ENCODE data around the gene HSPH1. TPM values are rescaled to one million over a fixed set of nuclear protein-coding genes. Genes with fewer than 3 reads are reported as not detected.

The HSPH1 gene
- total and polyA plus RNA-seq, 2 of the 13 experiments (the other 11 are each of a cell fraction or from before 2014, with no cell fraction given) = 13.0 to 62.9 TPM

DNA sequence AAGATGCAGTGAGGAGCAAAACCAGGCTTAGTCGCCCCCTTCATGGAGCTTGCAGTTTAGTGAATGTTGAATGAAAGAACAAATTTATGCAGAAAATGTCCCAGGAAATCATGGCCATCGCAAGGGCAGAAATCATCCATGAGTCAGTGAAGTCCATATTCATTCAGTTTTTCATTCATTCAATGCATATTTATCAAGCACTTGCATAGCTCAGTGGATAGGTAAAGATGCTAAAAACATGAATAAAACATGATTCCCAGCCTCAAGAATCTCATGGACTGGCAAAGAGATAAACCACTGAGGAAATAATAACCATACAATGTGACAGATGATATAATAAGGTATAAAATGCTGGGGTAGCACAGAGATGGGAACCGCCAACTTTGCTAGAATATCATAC, 58.8 kb downstream of the HSPH1 start:
- in situ Hi-C loops (cut with HindIII; ENCODE audit: extremely low pct_ligation_motif_present, low pct_unique_long_range_greater_than_20kb) = no loop called here
- no peak overlapping the region for H3K27ac ChIP-seq (ENCODE audit: extremely low read length, insufficient read depth, low read length)
- no peaks in the 10 kb centered on the region for H3K4me1 ChIP-seq (ENCODE audit: insufficient read depth, low read length)
- peaks cover 0 to 5% of the 10 kb centered on the region in 2 experiments; a peak in 2 of 5 replicates for H3K27me3 ChIP-seq (ENCODE audit: control insufficient read depth in 1 of 2, insufficient read depth in 2 of 2, low read length in 2 of 2)
- H3K36me3 ChIP-seq (replicated peaks in 1 of 2; ENCODE audit: control insufficient read depth in 1 of 2, insufficient read depth in 2 of 2, low read length in 2 of 2) = no peaks in the 10 kb centered on the region
- no peak overlapping the region for H3K4me2 ChIP-seq (ENCODE audit: low read depth, low read length)
- H2AFZ ChIP-seq (ENCODE audit: low read length) = no peak overlapping the region
- no peaks in the 10 kb centered on the region for H4K20me1 ChIP-seq (ENCODE audit: insufficient read depth, low read length)
- 21% methylated on average over 3 of the region's 3 CpGs for WGBS (ENCODE audit: low lambda C conversion rate)
- ChIA-PET POLR2A (no interaction called here), CTCF (ENCODE audit: low intra/inter-chr PET ratio, low total read pairs) (no interaction called here)
- DNase-seq (ENCODE audit: low spot score) = no peak
- H3K4me3 ChIP-seq (replicated peaks in 1 of 3; ENCODE audit: insufficient read depth in 1 of 3, low read depth in 2 of 3, low read length in 3 of 3) = no peak overlapping the region
- no peaks in the 10 kb centered on the region for H3K79me2 ChIP-seq (ENCODE audit: insufficient read depth, low read length)
- BruUV-seq (replicated peaks) = no TSS peak
- no peak for FAIRE-seq
- ATAC-seq = no peak
- H3K9me3 ChIP-seq (ENCODE audit: low read length) = no peaks in the 10 kb centered on the region
- intact Hi-C loops (cut with micrococcal nuclease; ENCODE audit: unreplicated experiment) = no loop called here
- no peak overlapping the region for H3K9ac ChIP-seq (ENCODE audit: insufficient read depth, low read depth, low read length)
- TF ChIP-seq, protein P1, sequence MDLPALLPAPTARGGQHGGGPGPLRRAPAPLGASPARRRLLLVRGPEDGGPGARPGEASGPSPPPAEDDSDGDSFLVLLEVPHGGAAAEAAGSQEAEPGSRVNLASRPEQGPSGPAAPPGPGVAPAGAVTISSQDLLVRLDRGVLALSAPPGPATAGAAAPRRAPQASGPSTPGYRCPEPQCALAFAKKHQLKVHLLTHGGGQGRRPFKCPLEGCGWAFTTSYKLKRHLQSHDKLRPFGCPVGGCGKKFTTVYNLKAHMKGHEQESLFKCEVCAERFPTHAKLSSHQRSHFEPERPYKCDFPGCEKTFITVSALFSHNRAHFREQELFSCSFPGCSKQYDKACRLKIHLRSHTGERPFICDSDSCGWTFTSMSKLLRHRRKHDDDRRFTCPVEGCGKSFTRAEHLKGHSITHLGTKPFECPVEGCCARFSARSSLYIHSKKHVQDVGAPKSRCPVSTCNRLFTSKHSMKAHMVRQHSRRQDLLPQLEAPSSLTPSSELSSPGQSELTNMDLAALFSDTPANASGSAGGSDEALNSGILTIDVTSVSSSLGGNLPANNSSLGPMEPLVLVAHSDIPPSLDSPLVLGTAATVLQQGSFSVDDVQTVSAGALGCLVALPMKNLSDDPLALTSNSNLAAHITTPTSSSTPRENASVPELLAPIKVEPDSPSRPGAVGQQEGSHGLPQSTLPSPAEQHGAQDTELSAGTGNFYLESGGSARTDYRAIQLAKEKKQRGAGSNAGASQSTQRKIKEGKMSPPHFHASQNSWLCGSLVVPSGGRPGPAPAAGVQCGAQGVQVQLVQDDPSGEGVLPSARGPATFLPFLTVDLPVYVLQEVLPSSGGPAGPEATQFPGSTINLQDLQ (CRISPR knock-in tag; IDR thresholded peaks at IDR 0.05) = no peak
- no peak for TF ChIP-seq ZBTB46 (CRISPR knock-in tag; IDR thresholded peaks at IDR 0.05; ENCODE audit: borderline replicate concordance)
- TF ChIP-seq, protein P2, sequence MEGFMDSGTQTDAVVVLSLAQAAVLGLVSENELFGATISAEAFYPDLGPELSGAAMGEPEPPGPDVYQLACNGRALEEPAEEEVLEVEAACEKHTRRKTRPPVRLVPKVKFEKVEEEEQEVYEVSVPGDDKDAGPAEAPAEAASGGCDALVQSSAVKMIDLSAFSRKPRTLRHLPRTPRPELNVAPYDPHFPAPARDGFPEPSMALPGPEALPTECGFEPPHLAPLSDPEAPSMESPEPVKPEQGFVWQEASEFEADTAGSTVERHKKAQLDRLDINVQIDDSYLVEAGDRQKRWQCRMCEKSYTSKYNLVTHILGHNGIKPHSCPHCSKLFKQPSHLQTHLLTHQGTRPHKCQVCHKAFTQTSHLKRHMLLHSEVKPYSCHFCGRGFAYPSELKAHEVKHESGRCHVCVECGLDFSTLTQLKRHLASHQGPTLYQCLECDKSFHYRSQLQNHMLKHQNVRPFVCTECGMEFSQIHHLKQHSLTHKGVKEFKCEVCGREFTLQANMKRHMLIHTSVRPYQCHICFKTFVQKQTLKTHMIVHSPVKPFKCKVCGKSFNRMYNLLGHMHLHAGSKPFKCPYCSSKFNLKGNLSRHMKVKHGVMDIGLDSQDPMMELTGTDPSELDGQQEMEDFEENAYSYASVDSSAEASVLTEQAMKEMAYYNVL (CRISPR knock-in tag; IDR thresholded peaks at IDR 0.05; ENCODE audit: borderline replicate concordance) = no peak
- no peak for TF ChIP-seq HOXD1 (CRISPR knock-in tag; IDR thresholded peaks at IDR 0.05)
- TF ChIP-seq ELF1 (CRISPR knock-in tag; IDR thresholded peaks at IDR 0.05) = no peak
- TF ChIP-seq ISX (CRISPR knock-in tag; conservative IDR thresholded peaks at IDR 0.05) = no peak
- no peak for TF ChIP-seq ZNF350 (CRISPR knock-in tag; IDR thresholded peaks at IDR 0.05; ENCODE audit: borderline replicate concordance, low read depth)
- TF ChIP-seq SOX5 (CRISPR knock-in tag; IDR thresholded peaks at IDR 0.05; ENCODE audit: borderline replicate concordance) = no peak
- TF ChIP-seq ZNF564 (CRISPR knock-in tag; IDR thresholded peaks at IDR 0.05) = no peak
- no peak for TF ChIP-seq RXRB (CRISPR knock-in tag; IDR thresholded peaks at IDR 0.05; ENCODE audit: borderline replicate concordance)
- no peak for TF ChIP-seq JUNB (CRISPR knock-in tag; IDR thresholded peaks at IDR 0.05; ENCODE audit: borderline replicate concordance)
- TF ChIP-seq, protein P3, sequence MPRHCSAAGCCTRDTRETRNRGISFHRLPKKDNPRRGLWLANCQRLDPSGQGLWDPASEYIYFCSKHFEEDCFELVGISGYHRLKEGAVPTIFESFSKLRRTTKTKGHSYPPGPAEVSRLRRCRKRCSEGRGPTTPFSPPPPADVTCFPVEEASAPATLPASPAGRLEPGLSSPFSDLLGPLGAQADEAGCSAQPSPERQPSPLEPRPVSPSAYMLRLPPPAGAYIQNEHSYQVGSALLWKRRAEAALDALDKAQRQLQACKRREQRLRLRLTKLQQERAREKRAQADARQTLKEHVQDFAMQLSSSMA (CRISPR knock-in tag; IDR thresholded peaks at IDR 0.05) = no peak
- no peak for TF ChIP-seq ZNF512B (CRISPR knock-in tag; IDR thresholded peaks at IDR 0.05; ENCODE audit: borderline replicate concordance)
- no peak for TF ChIP-seq TP53 (CRISPR knock-in tag; conservative IDR thresholded peaks at IDR 0.05)

Data from HepG2 (cell line).